Type B pancreatic cell (in vitro differentiated cells): ENCODE results near the gene ZC3H14. TPM values are rescaled to one million over a fixed set of nuclear protein-coding genes. Genes with fewer than 3 reads are reported as not detected.

Experiments used
- DNase-seq: peaks from one replicate; pipeline ENCODE4 v3.0.0; 2021; ENCODE audit warnings: mixed read lengths; ENCODE audit not compliant: unreplicated experiment; ENCODE audit errors: extremely low spot score
- H3K27ac Mint-ChIP-seq: 2 replicates; pipeline ENCODE4 v1.8.0; 2021; ENCODE audit warnings: mild to moderate bottlenecking, mixed read lengths
- H3K27me3 Mint-ChIP-seq: 2 replicates; pipeline ENCODE4 v1.8.0; 2021; ENCODE audit warnings: mixed read lengths
- H3K36me3 Mint-ChIP-seq: 2 replicates; pipeline ENCODE4 v1.8.0; 2021; ENCODE audit warnings: mixed read lengths
- H3K4me1 Mint-ChIP-seq: one replicate; pipeline ENCODE4 v1.8.0; 2021; ENCODE audit warnings: mixed read lengths; ENCODE audit not compliant: unreplicated experiment
- H3K4me3 Mint-ChIP-seq: 2 replicates; pipeline ENCODE4 v1.8.0; 2021; ENCODE audit warnings: mild to moderate bottlenecking, mixed read lengths
- H3K9me3 Mint-ChIP-seq: 2 replicates; pipeline ENCODE4 v1.8.0; 2021; ENCODE audit warnings: mixed read lengths
- total RNA-seq: library from RNA; stranded (reverse); gene quantifications from 2 replicates; pipeline ENCODE4 v1.2.1, GENCODE V29; 2021; ENCODE audit warnings: low replicate concordance
- TF ChIP-seq, protein P1 (sequence below): fragments of 200-600 bp; sonication (generic); conservative IDR thresholded peaks from 2 replicates; pipeline ENCODE4 v1.5.0; 2021; ENCODE audit warnings: antibody characterized with exemption, mild to moderate bottlenecking

Gene ZC3H14
- total RNA-seq, 1 donor from 2014 or later = 90.0 TPM

DNA sequence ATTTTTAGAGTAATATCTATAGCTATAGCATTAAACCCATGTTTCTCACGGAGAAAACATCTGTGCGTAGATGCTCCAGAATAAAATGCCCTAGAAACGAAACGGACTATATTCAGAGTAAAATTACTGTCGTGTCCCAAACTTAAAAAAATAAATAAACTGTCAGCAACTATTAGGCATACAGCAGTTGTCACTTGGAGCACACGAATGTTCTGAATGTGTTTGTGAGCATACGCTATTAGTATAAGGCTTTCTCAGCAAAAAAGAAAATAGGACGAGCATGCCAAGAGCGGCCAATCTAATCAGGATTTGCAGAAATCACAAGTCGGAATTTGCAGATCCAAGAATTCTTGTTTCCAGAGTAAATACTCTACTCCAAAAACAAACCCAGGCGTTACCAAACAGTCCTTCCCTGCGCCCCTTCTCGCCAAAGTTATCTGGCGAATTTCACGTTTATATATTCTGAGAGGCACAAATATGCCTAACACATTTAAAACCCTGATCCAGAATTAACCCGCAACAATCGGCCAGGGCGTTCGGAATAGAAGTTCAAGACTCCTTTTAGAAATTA is 8.9 kb upstream of the ZC3H14 start:
- TF ChIP-seq, protein P1, sequence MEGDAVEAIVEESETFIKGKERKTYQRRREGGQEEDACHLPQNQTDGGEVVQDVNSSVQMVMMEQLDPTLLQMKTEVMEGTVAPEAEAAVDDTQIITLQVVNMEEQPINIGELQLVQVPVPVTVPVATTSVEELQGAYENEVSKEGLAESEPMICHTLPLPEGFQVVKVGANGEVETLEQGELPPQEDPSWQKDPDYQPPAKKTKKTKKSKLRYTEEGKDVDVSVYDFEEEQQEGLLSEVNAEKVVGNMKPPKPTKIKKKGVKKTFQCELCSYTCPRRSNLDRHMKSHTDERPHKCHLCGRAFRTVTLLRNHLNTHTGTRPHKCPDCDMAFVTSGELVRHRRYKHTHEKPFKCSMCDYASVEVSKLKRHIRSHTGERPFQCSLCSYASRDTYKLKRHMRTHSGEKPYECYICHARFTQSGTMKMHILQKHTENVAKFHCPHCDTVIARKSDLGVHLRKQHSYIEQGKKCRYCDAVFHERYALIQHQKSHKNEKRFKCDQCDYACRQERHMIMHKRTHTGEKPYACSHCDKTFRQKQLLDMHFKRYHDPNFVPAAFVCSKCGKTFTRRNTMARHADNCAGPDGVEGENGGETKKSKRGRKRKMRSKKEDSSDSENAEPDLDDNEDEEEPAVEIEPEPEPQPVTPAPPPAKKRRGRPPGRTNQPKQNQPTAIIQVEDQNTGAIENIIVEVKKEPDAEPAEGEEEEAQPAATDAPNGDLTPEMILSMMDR = no peak
- Mint-ChIP-seq H3K9me3 (no peaks in the 10 kb centered on the region), H3K27ac (peak overlapping the region; percentile 99), H3K27me3 (peaks cover 3% of the 10 kb centered on the region), H3K4me3 (peak overlapping the region; percentile 96), H3K4me1 (peaks cover 26% of the 10 kb centered on the region), H3K36me3 (no peaks in the 10 kb centered on the region)
- DNase-seq = no peak

DNA sequence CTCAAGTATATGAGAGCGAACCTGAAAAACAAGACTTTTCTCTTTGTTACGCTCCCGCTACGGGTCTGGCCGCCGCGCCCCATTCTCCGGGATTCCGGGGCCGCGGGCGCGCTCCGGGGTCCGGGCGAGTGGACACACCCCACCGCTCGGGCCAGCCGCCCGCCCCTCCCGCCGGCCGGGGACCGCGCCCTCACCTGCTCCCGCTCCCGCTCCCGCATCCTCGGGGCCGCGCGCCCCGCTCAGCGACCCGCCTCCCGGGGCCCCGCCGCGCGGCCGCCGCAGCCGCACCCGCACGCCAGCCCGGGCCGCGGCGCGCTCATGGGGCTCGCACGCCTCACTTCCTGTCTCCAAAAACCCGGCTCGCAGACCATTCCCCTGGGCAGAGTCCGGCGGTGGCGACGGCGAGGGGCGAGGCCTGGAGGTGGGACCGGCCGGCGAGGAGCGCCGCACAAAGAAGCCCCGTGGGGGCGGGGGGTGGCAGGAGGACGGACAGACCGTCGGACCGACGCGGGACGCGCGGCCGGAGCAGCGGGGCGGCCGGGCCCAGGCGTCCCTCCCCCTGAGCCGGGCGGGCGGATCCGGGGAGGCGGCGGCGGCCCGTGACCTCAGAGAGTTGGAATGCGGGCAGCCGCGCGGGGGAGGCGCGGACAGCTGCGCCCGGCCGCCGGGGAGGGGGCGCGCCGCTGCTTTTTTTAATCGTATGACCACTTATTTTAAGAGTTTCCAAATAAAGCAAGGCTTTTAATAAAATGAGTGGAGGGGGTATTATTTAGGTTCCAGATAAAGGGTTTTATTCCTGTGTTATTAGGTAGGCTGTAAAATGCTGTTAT is 8.2 kb upstream of the ZC3H14 start, which contains the start of gene PTPN21:
PTPN21 (minus strand) TSS at position 551 of the 830 bp plus-strand sequence. CDS start 4,590 bp downstream, outside the sequence.
- DNase-seq = peak; percentile 79
- no peaks in the 10 kb centered on the region for H3K36me3 Mint-ChIP-seq
- H3K4me1 Mint-ChIP-seq = peaks cover 26% of the 10 kb centered on the region
- H3K4me3 Mint-ChIP-seq = peak within 1 kb of the TSS; percentile 96
- no peaks in the 10 kb centered on the region for H3K9me3 Mint-ChIP-seq
- TF ChIP-seq, protein P1 = no peak
- peaks cover 3% of the 10 kb centered on the region for H3K27me3 Mint-ChIP-seq
- peak within 1 kb of the TSS; percentile 99 for H3K27ac Mint-ChIP-seq

DNA sequence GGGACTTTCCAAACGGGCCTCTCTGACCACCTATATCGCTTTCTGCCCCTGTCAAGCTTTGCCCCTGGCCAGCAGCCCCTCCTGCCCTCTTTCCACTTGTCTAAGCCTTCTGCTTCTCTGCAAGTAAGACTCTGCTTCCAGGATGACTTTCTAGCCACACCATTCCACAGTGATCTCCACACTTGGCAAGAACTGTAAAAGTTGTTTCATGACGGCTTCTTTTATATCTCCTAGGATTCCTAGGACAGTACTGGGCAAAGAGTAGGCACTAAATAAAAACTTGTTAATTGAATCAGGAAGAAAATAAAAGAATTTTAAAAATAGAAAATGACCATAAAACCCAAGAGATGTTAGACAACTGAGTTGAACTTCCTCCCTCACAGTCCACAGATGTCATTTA is 6.3 kb upstream of the ZC3H14 start:
- Mint-ChIP-seq H3K27ac (peak overlapping the region; percentile 93), H3K27me3 (peaks cover 3% of the 10 kb centered on the region), H3K4me3 (peak overlapping the region; percentile 67), H3K4me1 (peaks cover 29% of the 10 kb centered on the region), H3K36me3 (no peaks in the 10 kb centered on the region), H3K9me3 (no peaks in the 10 kb centered on the region)
- TF ChIP-seq, protein P1 = no peak
- no peak for DNase-seq

DNA sequence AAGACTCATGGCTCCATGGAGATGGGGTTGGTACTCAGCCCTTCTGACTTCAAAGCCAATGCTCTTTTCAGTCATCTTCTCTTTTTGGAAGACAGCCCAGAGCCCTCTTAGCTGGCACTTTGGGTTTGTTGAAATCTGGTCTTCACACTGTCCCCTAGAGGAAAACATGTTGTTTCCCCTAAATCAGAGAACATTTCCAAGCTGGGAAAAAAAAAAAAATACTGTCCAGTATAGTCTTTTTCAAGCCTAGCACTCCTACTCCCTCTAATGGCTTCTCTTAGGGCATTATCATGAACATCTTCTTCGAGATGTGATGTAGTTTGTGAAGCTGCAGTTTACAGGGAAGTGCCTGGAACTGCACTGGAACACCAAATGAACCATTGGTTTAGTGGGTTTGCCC is 3.0 kb upstream of the ZC3H14 start:
- Mint-ChIP-seq H3K36me3 (no peaks in the 10 kb centered on the region), H3K9me3 (no peaks in the 10 kb centered on the region), H3K4me1 (peaks cover 34% of the 10 kb centered on the region), H3K4me3 (peak overlapping the region; percentile 49), H3K27ac (peak overlapping the region; percentile 46), H3K27me3 (no peaks in the 10 kb centered on the region)
- no peak for DNase-seq
- TF ChIP-seq, protein P1 = peak; percentile 42

DNA sequence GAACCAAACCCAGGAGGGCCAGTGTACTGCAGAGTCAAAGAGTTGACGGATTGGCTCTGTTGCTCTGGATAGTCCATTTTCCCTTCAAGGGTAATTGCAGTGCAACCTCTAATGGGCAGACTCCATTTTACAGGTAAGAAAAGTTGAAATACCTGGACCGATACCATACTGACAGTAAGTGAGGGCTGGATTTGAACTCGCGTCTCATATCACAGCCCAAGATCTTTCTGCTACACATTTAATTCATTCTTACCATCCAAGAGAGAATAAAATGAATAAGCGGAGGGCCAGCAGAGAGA is 356 bp upstream of the ZC3H14 start:
- H3K4me1 Mint-ChIP-seq = peaks cover 28% of the 10 kb centered on the region
- H3K27me3 Mint-ChIP-seq = no peaks in the 10 kb centered on the region
- H3K36me3 Mint-ChIP-seq = no peaks in the 10 kb centered on the region
- DNase-seq = no peak
- no peaks in the 10 kb centered on the region for H3K9me3 Mint-ChIP-seq
- H3K4me3 Mint-ChIP-seq = peak overlapping the region; percentile 92
- TF ChIP-seq, protein P1 = no peak
- peak overlapping the region; percentile 88 for H3K27ac Mint-ChIP-seq
